CMK (cell line): Measurements from ENCODE around the gene ARHGAP32.
"Not testable (repeated sequence)": the region's sequence is repeated elsewhere in the genome, so short reads cannot be mapped to it uniquely, and the experiment has no call there.

Experiments used
- DNase-seq: peaks from one replicate; pipeline ENCODE4 v3.0.0-alpha.2; 2010; ENCODE audit warnings: low read depth

Gene ARHGAP32

GRCh38 chr11:128929991-128930390 lies 262.1 kb downstream of the ARHGAP32 start:
- no peak for DNase-seq

GRCh38 chr11:128929468-128929867 lies 262.7 kb downstream of the ARHGAP32 start:
- DNase-seq: no peak

- DNase-seq: no peak
Measured at GRCh38 chr11:128928400-128928799, 263.7 kb downstream of the ARHGAP32 start.

GRCh38 chr11:128927683-128928336 lies 264.3 kb downstream of the ARHGAP32 start:
- no peak for DNase-seq

GRCh38 chr11:128927108-128927461 lies 265.0 kb downstream of the ARHGAP32 start:
- no peak for DNase-seq

GRCh38 chr11:128926437-128927107 lies 265.6 kb downstream of the ARHGAP32 start:
- no peak for DNase-seq

- DNase-seq: no peak
Measured at GRCh38 chr11:128926000-128926399, 266.1 kb downstream of the ARHGAP32 start.

- no peak for DNase-seq
Measured at GRCh38 chr11:128925250-128925600, 266.9 kb downstream of the ARHGAP32 start.

GRCh38 chr11:128924510-128925249 lies 267.4 kb downstream of the ARHGAP32 start:
- DNase-seq: no peak

GRCh38 chr11:128924104-128924503 lies 268.0 kb downstream of the ARHGAP32 start:
- DNase-seq: no peak

GRCh38 chr11:128921793-128922192 lies 270.3 kb downstream of the ARHGAP32 start:
- DNase-seq: no peak

- DNase-seq: no peak
Measured at GRCh38 chr11:128920666-128921065, 271.5 kb downstream of the ARHGAP32 start.

GRCh38 chr11:128919635-128920034 lies 272.5 kb downstream of the ARHGAP32 start:
- DNase-seq: not testable (repeated sequence)

GRCh38 chr11:128919216-128919615 lies 272.9 kb downstream of the ARHGAP32 start:
- DNase-seq: no peak

- DNase-seq: no peak
Measured at GRCh38 chr11:128917144-128917724, 274.9 kb downstream of the ARHGAP32 start.

- no peak for DNase-seq
Measured at GRCh38 chr11:128916681-128917080, 275.4 kb downstream of the ARHGAP32 start.

GRCh38 chr11:128916037-128916572 lies 276.0 kb downstream of the ARHGAP32 start:
- no peak for DNase-seq

GRCh38 chr11:128915149-128915521 lies 277.0 kb downstream of the ARHGAP32 start:
- DNase-seq: no peak
